B cell (primary cell): Measurements from ENCODE around the gene ZMPSTE24. TPM values are rescaled to one million over a fixed set of nuclear protein-coding genes. Genes with fewer than 3 reads are reported as not detected.

ENCODE experiments used
- ATAC-seq: fragments of 200-7000 bp; cut with Tn5 transposase; one replicate; pipeline ENCODE4 v1.10.0; 2021; ENCODE audit warnings: low read depth, mild to moderate bottlenecking, moderate number of reproducible peaks, moderate library complexity
- CTCF ChIA-PET: fragments of 350-600 bp; sonication (Branson Sonifier 250); formaldehyde crosslinking; loops from one replicate; lab custom pipeline; 2021; ENCODE audit warnings: antibody characterized with exemption, inconsistent platforms; lab: Charles Lee
- POLR2A ChIA-PET: fragments of 350-600 bp; sonication (Branson Sonifier 250); formaldehyde crosslinking; loops from one replicate; lab custom pipeline; 2021; ENCODE audit warnings: antibody characterized with exemption; lab: Charles Lee
- DNase-seq: peaks from one replicate; pipeline ENCODE4 v3.0.0; 2013
- H2AFZ ChIP-seq: 2 replicates; pipeline ENCODE4 v1.6.1; 2012; ENCODE audit warnings: mild to moderate bottlenecking, low read depth, low read length; ENCODE audit not compliant: insufficient read depth, poor library complexity, severe bottlenecking
- H3K27ac ChIP-seq, 2 donors: 1 replicate in 1 of 2; 2 replicates in 1 of 2; pipeline ENCODE4 v1.5.1; 2012 to 2013; ENCODE audit warnings: low read length in 2 of 2, mild to moderate bottlenecking in 2 of 2, moderate library complexity in 1 of 2
- H3K27me3 ChIP-seq, 4 experiments: fragments of 200-600 bp in 1 of 4; sonication (generic) in 1 of 4; replicated peaks in 1 of 4; 1 replicate in 2 of 4; 2 replicates in 2 of 4; pipeline versions ENCODE4 v1.6.1 to v1.7.0; 2013 to 2016; ENCODE audit warnings: low read length in 3 of 4, mild to moderate bottlenecking in 2 of 4, mixed read lengths in 1 of 4, moderate library complexity in 1 of 4; ENCODE audit not compliant: insufficient read depth in 4 of 4, control insufficient read depth in 3 of 4; ENCODE audit errors: control extremely low read depth in 1 of 4
- H3K36me3 ChIP-seq, 2 experiments: replicated peaks in 1 of 2; 1 replicate in 1 of 2; 2 replicates in 1 of 2; pipeline versions ENCODE4 v1.6.1 to v1.7.1; 2013; ENCODE audit warnings: low read length in 1 of 2; ENCODE audit not compliant: insufficient read depth in 2 of 2, control insufficient read depth in 1 of 2; ENCODE audit errors: control extremely low read depth in 1 of 2, extremely low read depth in 1 of 2
- H3K4me1 ChIP-seq, 2 donors: fragments of 200-600 bp in 1 of 2; sonication (generic) in 1 of 2; 1 replicate in 1 of 2; 2 replicates in 1 of 2; pipeline versions ENCODE4 v1.5.1 to v1.6.1; 2013 to 2017; ENCODE audit warnings: low read length in 2 of 2; ENCODE audit not compliant: control insufficient read depth in 2 of 2, insufficient read depth in 2 of 2
- H3K4me2 ChIP-seq: replicated peaks from 2 replicates; pipeline ENCODE3; 2012; ENCODE audit warnings: mild to moderate bottlenecking, low read depth, low read length; ENCODE audit not compliant: poor library complexity, severe bottlenecking
- H3K4me3 ChIP-seq, 5 experiments: fragments of 200-600 bp in 1 of 5; sonication (generic) in 1 of 5; 1 replicate in 3 of 5; 2 replicates in 2 of 5; pipeline versions ENCODE4 v1.5.1 to v1.7.0; 2011 to 2016; ENCODE audit warnings: low read length in 4 of 5, mild to moderate bottlenecking in 4 of 5, low read depth in 2 of 5, control low read depth in 1 of 5, moderate library complexity in 1 of 5; ENCODE audit not compliant: insufficient read depth in 1 of 5; ENCODE audit errors: control extremely low read depth in 1 of 5, extremely low read depth in 1 of 5
- H3K79me2 ChIP-seq: fragments of 200-600 bp; sonication (generic); one replicate; pipeline ENCODE4 v1.6.0; 2016; ENCODE audit warnings: low read length; ENCODE audit not compliant: control insufficient read depth, insufficient read depth
- H3K9ac ChIP-seq: fragments of 200-600 bp; sonication (generic); 2 replicates; pipeline ENCODE4 v1.6.1; 2017; ENCODE audit warnings: mild to moderate bottlenecking, low read length, moderate library complexity
- H3K9me3 ChIP-seq, 3 donors: one replicate each; pipeline versions ENCODE4 v1.6.1 to v1.7.1; 2013; ENCODE audit warnings: low read length in 2 of 3; ENCODE audit not compliant: control insufficient read depth in 2 of 3, insufficient read depth in 1 of 3; ENCODE audit errors: control extremely low read depth in 1 of 3
- H4K20me1 ChIP-seq: 2 replicates; pipeline ENCODE4 v1.6.0; 2012; ENCODE audit warnings: mild to moderate bottlenecking, low read length; ENCODE audit not compliant: insufficient read depth, control insufficient read depth, poor library complexity, severe bottlenecking
- H3K27ac Mint-ChIP-seq: one replicate; pipeline ENCODE4 v1.8.0; 2021; ENCODE audit warnings: mixed read lengths
- H3K27me3 Mint-ChIP-seq: one replicate; pipeline ENCODE4 v1.8.0; 2021; ENCODE audit warnings: mixed read lengths
- H3K4me1 Mint-ChIP-seq: one replicate; pipeline ENCODE4 v1.8.0; 2021; ENCODE audit warnings: mixed read lengths
- H3K4me3 Mint-ChIP-seq: one replicate; pipeline ENCODE4 v1.8.0; 2021; ENCODE audit warnings: mixed read lengths
- H3K9me3 Mint-ChIP-seq: one replicate; pipeline ENCODE4 v1.8.0; 2022; ENCODE audit warnings: mixed read lengths; ENCODE audit not compliant: insufficient read depth
- EZH2 ChIP-seq: IDR thresholded peaks from 2 replicates; pipeline ENCODE4 v1.6.1; 2012; ENCODE audit warnings: borderline replicate concordance, low read depth, mild to moderate bottlenecking, moderate library complexity, low read length; ENCODE audit not compliant: insufficient read depth, poor library complexity, severe bottlenecking
- WGBS: methylation state at CpG from one replicate; pipeline ENCODE4 v1.1.5; 2013; ENCODE audit warnings: missing lambda C conversion rate; ENCODE audit not compliant: insufficient coverage; 5-methylcytosine and 5-hydroxymethylcytosine counted together
- intact Hi-C: fragments of 100-400 bp; cut with micrococcal nuclease; formaldehyde crosslinking; loops from one replicate; pipeline ENCODE4 v1.10.0; 2022
- polyA plus RNA-seq: library from polyadenylated mRNA; depleted of rRNA; stranded (reverse); fragments of >200 nt; gene quantifications from 2 replicates; pipeline ENCODE4 v1.2.3, GENCODE V29; 2012
- total RNA-seq, 2 donors: library from RNA; stranded (reverse); fragments of 120-200 nt in 1 of 2; gene quantifications; 1 replicate in 1 of 2; 2 replicates in 1 of 2; pipeline versions ENCODE4 v1.2.3 to v1.2.4, GENCODE V29; 2013 to 2022
- TF ChIP-seq, protein P1 (sequence below): fragments of 200-600 bp; IDR thresholded peaks from one replicate; pipeline ENCODE4 v1.8.0; 2022; ENCODE audit warnings: antibody characterized with exemption, mild to moderate bottlenecking

Gene ZMPSTE24
- total and polyA plus RNA-seq, 2 donors (not counting 1 experiment from before 2014, with no cell fraction given) = 3.5 to 18.5 TPM

GRCh38 chr1:40270152-40270834 is 12.3 kb downstream of the ZMPSTE24 start:
- DNase-seq = no peak
- Histone ChIP-seq H3K4me3 (no peak overlapping the region), H3K27me3 (no peaks in the 10 kb centered on the region), H3K9me3 (no peaks in the 10 kb centered on the region), H3K9ac (no peak overlapping the region), H3K4me1 (no peaks in the 10 kb centered on the region), H3K36me3 (peaks cover 0 to 59% of the 10 kb centered on the region in 2 experiments), H3K79me2 (peaks cover 26% of the 10 kb centered on the region), H4K20me1 (peaks cover 4% of the 10 kb centered on the region), H3K27ac (no peak overlapping the region), H2AFZ (no peak overlapping the region), H3K4me2 (no peak overlapping the region)
- Mint-ChIP-seq H3K4me1 (no peaks in the 10 kb centered on the region), H3K4me3 (no peak overlapping the region), H3K9me3 (no peaks in the 10 kb centered on the region), H3K27ac (no peak overlapping the region), H3K27me3 (no peaks in the 10 kb centered on the region)
- ChIA-PET CTCF (no interaction called here), POLR2A (no interaction called here)
- no peak for TF ChIP-seq EZH2
- TF ChIP-seq, protein P1, sequence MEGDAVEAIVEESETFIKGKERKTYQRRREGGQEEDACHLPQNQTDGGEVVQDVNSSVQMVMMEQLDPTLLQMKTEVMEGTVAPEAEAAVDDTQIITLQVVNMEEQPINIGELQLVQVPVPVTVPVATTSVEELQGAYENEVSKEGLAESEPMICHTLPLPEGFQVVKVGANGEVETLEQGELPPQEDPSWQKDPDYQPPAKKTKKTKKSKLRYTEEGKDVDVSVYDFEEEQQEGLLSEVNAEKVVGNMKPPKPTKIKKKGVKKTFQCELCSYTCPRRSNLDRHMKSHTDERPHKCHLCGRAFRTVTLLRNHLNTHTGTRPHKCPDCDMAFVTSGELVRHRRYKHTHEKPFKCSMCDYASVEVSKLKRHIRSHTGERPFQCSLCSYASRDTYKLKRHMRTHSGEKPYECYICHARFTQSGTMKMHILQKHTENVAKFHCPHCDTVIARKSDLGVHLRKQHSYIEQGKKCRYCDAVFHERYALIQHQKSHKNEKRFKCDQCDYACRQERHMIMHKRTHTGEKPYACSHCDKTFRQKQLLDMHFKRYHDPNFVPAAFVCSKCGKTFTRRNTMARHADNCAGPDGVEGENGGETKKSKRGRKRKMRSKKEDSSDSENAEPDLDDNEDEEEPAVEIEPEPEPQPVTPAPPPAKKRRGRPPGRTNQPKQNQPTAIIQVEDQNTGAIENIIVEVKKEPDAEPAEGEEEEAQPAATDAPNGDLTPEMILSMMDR = no peak
- intact Hi-C loops = no loop called here
- WGBS = 90% methylated on average over 1 of the region's 3 CpGs
- ATAC-seq = no peak

DNA sequence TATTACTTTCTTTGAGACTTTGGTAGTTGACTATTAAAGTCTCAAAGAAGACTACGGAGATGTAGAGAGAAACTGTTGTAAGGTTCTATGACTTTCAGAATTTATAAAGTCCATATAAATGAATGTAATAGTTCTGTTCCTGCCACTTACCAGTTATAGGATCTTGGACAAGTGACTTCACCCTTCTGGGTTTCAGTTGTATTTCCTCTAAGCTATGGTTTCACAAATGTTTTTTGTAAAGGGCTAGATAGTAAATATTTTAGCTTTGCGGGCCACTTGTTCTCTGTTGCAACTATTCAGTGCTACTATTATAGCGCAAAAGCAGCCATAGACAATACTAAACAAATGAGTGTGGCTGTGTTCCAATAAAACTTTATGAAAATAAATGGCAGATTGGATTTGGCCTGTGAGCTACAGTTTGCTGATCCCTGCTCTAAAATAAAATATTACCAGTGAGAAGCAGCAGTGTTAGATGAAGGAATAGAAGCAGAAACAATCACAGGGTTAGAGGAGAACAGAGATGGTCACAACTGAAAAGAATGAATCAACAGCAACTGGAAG is 14.7 kb downstream of the ZMPSTE24 start:
- Histone ChIP-seq H3K4me3 (no peak overlapping the region), H3K36me3 (peaks cover 0 to 57% of the 10 kb centered on the region in 2 experiments), H3K4me1 (no peaks in the 10 kb centered on the region), H3K79me2 (peaks cover 19% of the 10 kb centered on the region), H3K4me2 (no peak overlapping the region), H3K9ac (no peak overlapping the region), H3K9me3 (no peaks in the 10 kb centered on the region), H3K27ac (no peak overlapping the region), H2AFZ (no peak overlapping the region), H4K20me1 (peaks cover 4% of the 10 kb centered on the region), H3K27me3 (no peaks in the 10 kb centered on the region)
- Mint-ChIP-seq H3K4me1 (no peaks in the 10 kb centered on the region), H3K27ac (no peak overlapping the region), H3K9me3 (no peaks in the 10 kb centered on the region), H3K27me3 (no peaks in the 10 kb centered on the region), H3K4me3 (no peak overlapping the region)
- DNase-seq = no peak
- ChIA-PET CTCF (interaction anchor here (1.8 kb wide), 1 partner anchor 42 kb away, joined by 6 read pairs; no protein-coding TSS in a partner anchor), POLR2A (no interaction called here)
- WGBS = no CpG with 5 or more reads among the region's 3 CpGs
- no peak for ATAC-seq
- intact Hi-C loops = no loop called here
- no peak for TF ChIP-seq EZH2
- TF ChIP-seq, protein P1 = no peak
